Measurements from ENCODE around the gene PALM. TPM values are rescaled to one million over a fixed set of nuclear protein-coding genes. Genes with fewer than 3 reads are reported as not detected.

The PALM gene
- total and polyA plus RNA-seq, 2 experiments from 2014 or later, result 23.0 to 105 TPM

GRCh38 chr19:674282-675151 lies 34.2 kb upstream of the PALM start:
- Histone ChIP-seq H3K4me1 (ENCODE audit: low read depth) (peaks cover 7% of the 10 kb centered on the region), H3K4me3 (no peak overlapping the region), H3K27ac (no peak overlapping the region), H3K9me3 (ENCODE audit: low read depth) (no peaks in the 10 kb centered on the region), H3K27me3 (no peaks in the 10 kb centered on the region), H3K36me3 (no peaks in the 10 kb centered on the region)
- TF ChIP-seq, protein P1, sequence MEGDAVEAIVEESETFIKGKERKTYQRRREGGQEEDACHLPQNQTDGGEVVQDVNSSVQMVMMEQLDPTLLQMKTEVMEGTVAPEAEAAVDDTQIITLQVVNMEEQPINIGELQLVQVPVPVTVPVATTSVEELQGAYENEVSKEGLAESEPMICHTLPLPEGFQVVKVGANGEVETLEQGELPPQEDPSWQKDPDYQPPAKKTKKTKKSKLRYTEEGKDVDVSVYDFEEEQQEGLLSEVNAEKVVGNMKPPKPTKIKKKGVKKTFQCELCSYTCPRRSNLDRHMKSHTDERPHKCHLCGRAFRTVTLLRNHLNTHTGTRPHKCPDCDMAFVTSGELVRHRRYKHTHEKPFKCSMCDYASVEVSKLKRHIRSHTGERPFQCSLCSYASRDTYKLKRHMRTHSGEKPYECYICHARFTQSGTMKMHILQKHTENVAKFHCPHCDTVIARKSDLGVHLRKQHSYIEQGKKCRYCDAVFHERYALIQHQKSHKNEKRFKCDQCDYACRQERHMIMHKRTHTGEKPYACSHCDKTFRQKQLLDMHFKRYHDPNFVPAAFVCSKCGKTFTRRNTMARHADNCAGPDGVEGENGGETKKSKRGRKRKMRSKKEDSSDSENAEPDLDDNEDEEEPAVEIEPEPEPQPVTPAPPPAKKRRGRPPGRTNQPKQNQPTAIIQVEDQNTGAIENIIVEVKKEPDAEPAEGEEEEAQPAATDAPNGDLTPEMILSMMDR (IDR thresholded peaks at IDR 0.05; ENCODE audit: low read depth, low read length), result no peak
- DNase-seq (ENCODE audit: low read depth in 1 of 2, low spot score in 1 of 2), result no peak

GRCh38 chr19:676007-676338 lies 32.8 kb upstream of the PALM start:
- no peak overlapping the region for H3K27ac ChIP-seq
- peaks cover 7% of the 10 kb centered on the region for H3K4me1 ChIP-seq (ENCODE audit: low read depth)
- no peaks in the 10 kb centered on the region for H3K36me3 ChIP-seq
- DNase-seq (ENCODE audit: low read depth in 1 of 2, low spot score in 1 of 2), result no peak
- H3K4me3 ChIP-seq, result no peak overlapping the region
- H3K27me3 ChIP-seq, result no peaks in the 10 kb centered on the region
- H3K9me3 ChIP-seq (ENCODE audit: low read depth), result no peaks in the 10 kb centered on the region
- TF ChIP-seq, protein P1 (IDR thresholded peaks at IDR 0.05; ENCODE audit: low read depth, low read length), result no peak

- H3K27ac ChIP-seq, result no peak within 1 kb of the TSS
- H3K4me1 ChIP-seq (ENCODE audit: low read depth), result peaks cover 7% of the 10 kb centered on the region
- no peaks in the 10 kb centered on the region for H3K36me3 ChIP-seq
- TF ChIP-seq, protein P1 (IDR thresholded peaks at IDR 0.05; ENCODE audit: low read depth, low read length), result no peak
- peak; percentile 33 to 36 for DNase-seq (ENCODE audit: low read depth in 1 of 2, low spot score in 1 of 2)
- no peaks in the 10 kb centered on the region for H3K9me3 ChIP-seq (ENCODE audit: low read depth)
- peak within 1 kb of the TSS; percentile 31 for H3K4me3 ChIP-seq
- no peaks in the 10 kb centered on the region for H3K27me3 ChIP-seq
Measured at GRCh38 chr19:676339-677105, 32.2 kb upstream of the PALM start, which contains the start of gene FSTL3. FSTL3 (plus strand) TSS chr19:676392; CDS start chr19:676424, 32 bp downstream.

DNA sequence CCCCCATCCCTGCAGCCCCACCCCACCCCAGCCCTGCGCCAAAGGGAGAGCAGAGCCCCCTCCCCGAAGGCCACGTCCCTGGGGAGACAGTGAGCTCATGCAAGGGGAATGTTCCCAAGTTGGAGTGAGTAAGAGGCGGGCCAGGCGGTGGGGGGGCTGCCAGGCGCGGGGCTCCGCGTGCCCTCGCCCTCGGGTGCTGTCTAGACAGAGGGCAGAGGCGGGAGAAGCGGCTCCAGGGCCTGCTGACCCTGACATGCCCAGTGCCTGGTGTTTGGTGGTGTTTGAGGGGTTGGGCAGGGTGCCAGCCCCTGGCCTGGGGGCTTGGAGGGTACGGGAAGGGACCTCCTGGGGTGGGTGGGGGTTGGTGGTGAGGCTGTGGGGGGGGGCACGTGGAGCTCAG lies 31.5 kb upstream of the PALM start:
- Histone ChIP-seq H3K27ac (no peak overlapping the region), H3K4me1 (ENCODE audit: low read depth) (peaks cover 7% of the 10 kb centered on the region)

More for the DNA sequence above, 31.5 kb upstream of the PALM start:
- Histone ChIP-seq H3K27me3 (no peaks in the 10 kb centered on the region), H3K4me3 (no peak overlapping the region), H3K9me3 (ENCODE audit: low read depth) (no peaks in the 10 kb centered on the region), H3K36me3 (no peaks in the 10 kb centered on the region)
- TF ChIP-seq, protein P1 (IDR thresholded peaks at IDR 0.05; ENCODE audit: low read depth, low read length), result no peak
- DNase-seq (ENCODE audit: low read depth in 1 of 2, low spot score in 1 of 2), result peak in 1 of 2 donors; percentile 87
